ENCODE results near the gene IFNAR1.

DNA sequence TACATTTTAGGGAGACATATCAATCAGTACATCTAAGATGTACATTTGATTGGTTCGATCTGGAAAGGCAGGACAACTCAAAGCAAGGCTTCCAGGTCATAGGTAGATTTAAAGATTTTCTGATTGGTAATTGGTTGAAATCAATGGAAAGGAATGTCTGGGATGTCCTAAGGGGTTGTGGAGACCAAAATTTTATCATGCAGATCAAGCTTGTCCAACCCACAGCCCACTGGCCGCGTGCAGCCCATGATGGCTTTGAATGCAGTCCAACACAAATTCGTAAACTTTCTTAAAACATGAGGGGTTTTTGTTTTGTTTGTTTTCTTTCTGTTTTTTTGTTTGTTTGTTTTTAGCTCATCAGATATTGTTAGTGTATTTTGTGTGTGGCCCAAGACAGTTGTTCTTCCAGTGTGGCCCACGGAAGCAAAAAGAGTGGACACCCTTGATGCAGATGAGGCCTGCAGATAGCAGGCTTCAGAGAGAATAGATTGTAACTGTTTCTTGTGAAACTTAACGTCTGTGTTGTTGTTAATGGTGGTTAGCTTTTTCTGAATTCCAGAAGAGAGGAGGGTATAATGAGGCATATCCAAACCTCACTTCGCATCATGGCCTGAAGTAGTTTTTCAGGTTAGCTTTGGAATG, 3.1 kb downstream of the IFNAR1 start:
- TF ChIP-seq, protein P1, sequence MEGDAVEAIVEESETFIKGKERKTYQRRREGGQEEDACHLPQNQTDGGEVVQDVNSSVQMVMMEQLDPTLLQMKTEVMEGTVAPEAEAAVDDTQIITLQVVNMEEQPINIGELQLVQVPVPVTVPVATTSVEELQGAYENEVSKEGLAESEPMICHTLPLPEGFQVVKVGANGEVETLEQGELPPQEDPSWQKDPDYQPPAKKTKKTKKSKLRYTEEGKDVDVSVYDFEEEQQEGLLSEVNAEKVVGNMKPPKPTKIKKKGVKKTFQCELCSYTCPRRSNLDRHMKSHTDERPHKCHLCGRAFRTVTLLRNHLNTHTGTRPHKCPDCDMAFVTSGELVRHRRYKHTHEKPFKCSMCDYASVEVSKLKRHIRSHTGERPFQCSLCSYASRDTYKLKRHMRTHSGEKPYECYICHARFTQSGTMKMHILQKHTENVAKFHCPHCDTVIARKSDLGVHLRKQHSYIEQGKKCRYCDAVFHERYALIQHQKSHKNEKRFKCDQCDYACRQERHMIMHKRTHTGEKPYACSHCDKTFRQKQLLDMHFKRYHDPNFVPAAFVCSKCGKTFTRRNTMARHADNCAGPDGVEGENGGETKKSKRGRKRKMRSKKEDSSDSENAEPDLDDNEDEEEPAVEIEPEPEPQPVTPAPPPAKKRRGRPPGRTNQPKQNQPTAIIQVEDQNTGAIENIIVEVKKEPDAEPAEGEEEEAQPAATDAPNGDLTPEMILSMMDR (IDR thresholded peaks at IDR 0.05) = no peak
- TF ChIP-seq POLR2A (IDR thresholded peaks at IDR 0.05; ENCODE audit: low read length) = no peak
- TF ChIP-seq, protein P2, sequence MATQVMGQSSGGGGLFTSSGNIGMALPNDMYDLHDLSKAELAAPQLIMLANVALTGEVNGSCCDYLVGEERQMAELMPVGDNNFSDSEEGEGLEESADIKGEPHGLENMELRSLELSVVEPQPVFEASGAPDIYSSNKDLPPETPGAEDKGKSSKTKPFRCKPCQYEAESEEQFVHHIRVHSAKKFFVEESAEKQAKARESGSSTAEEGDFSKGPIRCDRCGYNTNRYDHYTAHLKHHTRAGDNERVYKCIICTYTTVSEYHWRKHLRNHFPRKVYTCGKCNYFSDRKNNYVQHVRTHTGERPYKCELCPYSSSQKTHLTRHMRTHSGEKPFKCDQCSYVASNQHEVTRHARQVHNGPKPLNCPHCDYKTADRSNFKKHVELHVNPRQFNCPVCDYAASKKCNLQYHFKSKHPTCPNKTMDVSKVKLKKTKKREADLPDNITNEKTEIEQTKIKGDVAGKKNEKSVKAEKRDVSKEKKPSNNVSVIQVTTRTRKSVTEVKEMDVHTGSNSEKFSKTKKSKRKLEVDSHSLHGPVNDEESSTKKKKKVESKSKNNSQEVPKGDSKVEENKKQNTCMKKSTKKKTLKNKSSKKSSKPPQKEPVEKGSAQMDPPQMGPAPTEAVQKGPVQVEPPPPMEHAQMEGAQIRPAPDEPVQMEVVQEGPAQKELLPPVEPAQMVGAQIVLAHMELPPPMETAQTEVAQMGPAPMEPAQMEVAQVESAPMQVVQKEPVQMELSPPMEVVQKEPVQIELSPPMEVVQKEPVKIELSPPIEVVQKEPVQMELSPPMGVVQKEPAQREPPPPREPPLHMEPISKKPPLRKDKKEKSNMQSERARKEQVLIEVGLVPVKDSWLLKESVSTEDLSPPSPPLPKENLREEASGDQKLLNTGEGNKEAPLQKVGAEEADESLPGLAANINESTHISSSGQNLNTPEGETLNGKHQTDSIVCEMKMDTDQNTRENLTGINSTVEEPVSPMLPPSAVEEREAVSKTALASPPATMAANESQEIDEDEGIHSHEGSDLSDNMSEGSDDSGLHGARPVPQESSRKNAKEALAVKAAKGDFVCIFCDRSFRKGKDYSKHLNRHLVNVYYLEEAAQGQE (IDR thresholded peaks at IDR 0.05) = no peak
- TF ChIP-seq, protein P3, sequence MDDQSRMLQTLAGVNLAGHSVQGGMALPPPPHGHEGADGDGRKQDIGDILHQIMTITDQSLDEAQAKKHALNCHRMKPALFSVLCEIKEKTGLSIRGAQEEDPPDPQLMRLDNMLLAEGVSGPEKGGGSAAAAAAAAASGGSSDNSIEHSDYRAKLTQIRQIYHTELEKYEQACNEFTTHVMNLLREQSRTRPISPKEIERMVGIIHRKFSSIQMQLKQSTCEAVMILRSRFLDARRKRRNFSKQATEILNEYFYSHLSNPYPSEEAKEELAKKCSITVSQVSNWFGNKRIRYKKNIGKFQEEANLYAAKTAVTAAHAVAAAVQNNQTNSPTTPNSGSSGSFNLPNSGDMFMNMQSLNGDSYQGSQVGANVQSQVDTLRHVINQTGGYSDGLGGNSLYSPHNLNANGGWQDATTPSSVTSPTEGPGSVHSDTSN (IDR thresholded peaks at IDR 0.05) = no peak
- TF ChIP-seq BHLHE40 (IDR thresholded peaks at IDR 0.05; ENCODE audit: low read depth, low read length) = no peak
- TF ChIP-seq HDAC2 (IDR thresholded peaks at IDR 0.05) = no peak
- TF ChIP-seq, protein P4, sequence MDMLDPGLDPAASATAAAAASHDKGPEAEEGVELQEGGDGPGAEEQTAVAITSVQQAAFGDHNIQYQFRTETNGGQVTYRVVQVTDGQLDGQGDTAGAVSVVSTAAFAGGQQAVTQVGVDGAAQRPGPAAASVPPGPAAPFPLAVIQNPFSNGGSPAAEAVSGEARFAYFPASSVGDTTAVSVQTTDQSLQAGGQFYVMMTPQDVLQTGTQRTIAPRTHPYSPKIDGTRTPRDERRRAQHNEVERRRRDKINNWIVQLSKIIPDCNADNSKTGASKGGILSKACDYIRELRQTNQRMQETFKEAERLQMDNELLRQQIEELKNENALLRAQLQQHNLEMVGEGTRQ (IDR thresholded peaks at IDR 0.05) = no peak
- no peak for TF ChIP-seq RFX5 (IDR thresholded peaks at IDR 0.05)
- TF ChIP-seq CEBPB (IDR thresholded peaks at IDR 0.05) = no peak
- TF ChIP-seq MYC (IDR thresholded peaks at IDR 0.05; ENCODE audit: borderline replicate concordance, low read length) = no peak
- TF ChIP-seq MAFK (IDR thresholded peaks at IDR 0.05; ENCODE audit: partially characterized antibody) = no peak
- TF ChIP-seq RCOR1 (IDR thresholded peaks at IDR 0.05; ENCODE audit: low read depth, low read length) = no peak
